HepG2 (cell line): ENCODE results near the gene HBQ1. TPM values are rescaled to one million over a fixed set of nuclear protein-coding genes. Genes with fewer than 3 reads are reported as not detected.

Experiments
- ADNP ChIP-seq: sonication (generic); formaldehyde crosslinking; IDR thresholded peaks from 2 replicates; pipeline ENCODE4 v1.4.0; 2020; ENCODE audit warnings: missing genetic modification reagents
- ATF6 ChIP-seq: sonication (generic); formaldehyde crosslinking; conservative IDR thresholded peaks from 2 replicates; pipeline ENCODE4 v1.4.0; 2020; ENCODE audit warnings: missing genetic modification reagents
- HOXD1 ChIP-seq: sonication (generic); formaldehyde crosslinking; IDR thresholded peaks from 2 replicates; pipeline ENCODE4 v1.5.0; 2020; ENCODE audit warnings: missing genetic modification reagents
- LRRFIP1 ChIP-seq: sonication (generic); formaldehyde crosslinking; conservative IDR thresholded peaks from 2 replicates; pipeline ENCODE4 v1.4.0; 2020; ENCODE audit warnings: missing genetic modification reagents
- PATZ1 ChIP-seq: sonication (generic); formaldehyde crosslinking; IDR thresholded peaks from 2 replicates; pipeline ENCODE4 v1.4.0; 2020; ENCODE audit warnings: missing genetic modification reagents
- POLR2AphosphoS2 ChIP-seq: IDR thresholded peaks from 2 replicates; pipeline ENCODE4 v1.6.1; 2011; ENCODE audit warnings: low read depth, low read length, improper control_type of control experiment
- TRIM24 ChIP-seq: sonication (generic); formaldehyde crosslinking; IDR thresholded peaks from 2 replicates; pipeline ENCODE4 v1.8.0; 2022; ENCODE audit warnings: mild to moderate bottlenecking, missing genetic modification reagents
- ZBTB4 ChIP-seq: sonication (generic); formaldehyde crosslinking; IDR thresholded peaks from 2 replicates; pipeline ENCODE4 v1.4.0; 2020; ENCODE audit warnings: missing genetic modification reagents, mild to moderate bottlenecking, borderline replicate concordance
- ZMYM4 ChIP-seq: sonication (generic); formaldehyde crosslinking; IDR thresholded peaks from 2 replicates; pipeline ENCODE4 v1.8.1; 2023; ENCODE audit warnings: mild to moderate bottlenecking, missing genetic modification reagents
- ZNF33B ChIP-seq: sonication (generic); formaldehyde crosslinking; IDR thresholded peaks from 2 replicates; pipeline ENCODE4 v1.5.1; 2020; ENCODE audit warnings: mild to moderate bottlenecking, missing genetic modification reagents
- polyA plus RNA-seq, 8 experiments: library from polyadenylated mRNA; depleted of rRNA in 3 of 8; stranded (reverse) in 7 of 8; unstranded in 1 of 8; fragments of >200 nt; fragmentation: Illumina TruSeq in 4 of 8; extraction: Trizol in 4 of 8; gene quantifications; 2 replicates each; pipeline versions ENCODE4 v1.2.1 to v1.2.3, GENCODE V29; 2011 to 2016; ENCODE audit warnings: low read depth in 4 of 8, missing spikeins in 1 of 8, mixed read lengths in 1 of 8; ENCODE audit not compliant: insufficient read depth in 1 of 8
- total RNA-seq, 5 experiments: library from RNA; depleted of rRNA; stranded (reverse); fragments of >200 nt; fragmentation: Illumina TruSeq; extraction: Trizol; gene quantifications; 2 replicates each; pipeline ENCODE4 v1.2.3, GENCODE V29; 2016; ENCODE audit warnings: low read depth in 1 of 5
- TF ChIP-seq, protein P1 (sequence below): sonication (generic); formaldehyde crosslinking; IDR thresholded peaks from 2 replicates; pipeline ENCODE4 v1.4.0; 2020; ENCODE audit warnings: missing genetic modification reagents
- TF ChIP-seq, protein P2 (sequence below): sonication (generic); formaldehyde crosslinking; IDR thresholded peaks from 2 replicates; pipeline ENCODE4 v1.4.0; 2020; ENCODE audit warnings: missing genetic modification reagents, mild to moderate bottlenecking, borderline replicate concordance
- TF ChIP-seq, protein P3 (sequence below): sonication (generic); formaldehyde crosslinking; IDR thresholded peaks from 2 replicates; pipeline ENCODE4 v1.8.1; 2023; ENCODE audit warnings: missing genetic modification reagents, mild to moderate bottlenecking, borderline replicate concordance

HBQ1 gene
- total and polyA plus RNA-seq, 2 of the 13 experiments (the other 11 are each of a cell fraction or from before 2014, with no cell fraction given), result 4.9 to 7.4 TPM

- TF ChIP-seq LRRFIP1 (CRISPR knock-in tag) (0 out of 2 replicates have a peak, but pooled peaks have one; percentile 67), ZBTB4 (CRISPR knock-in tag) (0 out of 2 replicates have a peak, but pooled peaks have one; percentile 65), ZMYM4 (peak; percentile 83), ATF6 (peak; percentile 64; the same call in 1 of the 2 replicates), TRIM24 (no peak), ZNF33B (CRISPR knock-in tag) (peak; percentile 99), POLR2AphosphoS2 (peak; percentile 70; the same call in 1 of the 2 replicates), ADNP (no peak), PATZ1 (peak; percentile 85), HOXD1 (peak; percentile 70)
- TF ChIP-seq, protein P1, sequence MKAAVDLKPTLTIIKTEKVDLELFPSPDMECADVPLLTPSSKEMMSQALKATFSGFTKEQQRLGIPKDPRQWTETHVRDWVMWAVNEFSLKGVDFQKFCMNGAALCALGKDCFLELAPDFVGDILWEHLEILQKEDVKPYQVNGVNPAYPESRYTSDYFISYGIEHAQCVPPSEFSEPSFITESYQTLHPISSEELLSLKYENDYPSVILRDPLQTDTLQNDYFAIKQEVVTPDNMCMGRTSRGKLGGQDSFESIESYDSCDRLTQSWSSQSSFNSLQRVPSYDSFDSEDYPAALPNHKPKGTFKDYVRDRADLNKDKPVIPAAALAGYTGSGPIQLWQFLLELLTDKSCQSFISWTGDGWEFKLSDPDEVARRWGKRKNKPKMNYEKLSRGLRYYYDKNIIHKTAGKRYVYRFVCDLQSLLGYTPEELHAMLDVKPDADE (CRISPR knock-in tag), result no peak; the same call in 1 of the 2 replicates
- TF ChIP-seq, protein P2, sequence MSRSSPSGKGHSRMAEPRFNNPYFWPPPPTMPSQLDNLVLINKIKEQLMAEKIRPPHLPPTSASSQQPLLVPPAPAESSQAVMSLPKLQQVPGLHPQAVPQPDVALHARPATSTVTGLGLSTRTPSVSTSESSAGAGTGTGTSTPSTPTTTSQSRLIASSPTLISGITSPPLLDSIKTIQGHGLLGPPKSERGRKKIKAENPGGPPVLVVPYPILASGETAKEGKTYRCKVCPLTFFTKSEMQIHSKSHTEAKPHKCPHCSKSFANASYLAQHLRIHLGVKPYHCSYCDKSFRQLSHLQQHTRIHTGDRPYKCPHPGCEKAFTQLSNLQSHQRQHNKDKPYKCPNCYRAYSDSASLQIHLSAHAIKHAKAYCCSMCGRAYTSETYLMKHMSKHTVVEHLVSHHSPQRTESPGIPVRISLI (CRISPR knock-in tag), result no peak
- TF ChIP-seq, protein P3, sequence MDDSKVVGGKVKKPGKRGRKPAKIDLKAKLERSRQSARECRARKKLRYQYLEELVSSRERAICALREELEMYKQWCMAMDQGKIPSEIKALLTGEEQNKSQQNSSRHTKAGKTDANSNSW (CRISPR knock-in tag), result peak; percentile 97
Observed at GRCh38 chr16:228852-229730, 48.8 kb downstream of the HBQ1 start, which contains the start of gene LUC7L (continued).
